ENCODE results near the gene LANCL1. TPM values are rescaled to one million over a fixed set of nuclear protein-coding genes. Genes with fewer than 3 reads are reported as not detected.
"Not testable (repeated sequence)": the region's sequence is repeated elsewhere in the genome, so short reads cannot be mapped to it uniquely, and the experiment has no call there.

Gene LANCL1
- total RNA-seq, 1 donor from 2014 or later, result 50.3 TPM

- intact Hi-C loops (cut with DNase I), result no loop called here
- ATAC-seq (ENCODE audit: poor library complexity) (peak; percentile 34), DNase-seq (no peak)
Observed at GRCh38 chr2:210428393-210429179, 48.0 kb downstream of the LANCL1 start.

DNA sequence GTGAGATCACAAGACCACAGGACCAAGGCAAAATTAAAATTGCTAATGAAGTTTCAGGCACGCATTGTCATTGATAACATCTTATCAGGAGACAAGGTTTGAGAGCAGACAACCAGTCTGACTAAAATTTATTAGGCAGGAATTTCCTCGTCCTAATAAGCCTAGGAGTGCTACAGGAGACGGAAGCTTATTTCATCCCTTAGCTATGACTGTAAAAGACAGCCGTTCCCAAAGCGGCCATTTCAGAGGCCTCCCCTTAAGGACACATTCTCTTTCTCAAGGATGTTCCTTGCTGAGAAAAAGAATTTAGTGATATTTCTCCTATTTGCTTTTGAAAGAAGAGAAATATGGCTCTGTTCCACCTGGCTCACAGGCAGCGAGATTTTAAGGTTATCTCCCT, 49.2 kb downstream of the LANCL1 start:
- intact Hi-C loops (cut with DNase I); DNase-seq; ATAC-seq (ENCODE audit: poor library complexity): not testable (repeated sequence)

- ATAC-seq (ENCODE audit: poor library complexity), result no peak
- no peak for DNase-seq
- intact Hi-C loops (cut with DNase I), result no loop called here
Observed at GRCh38 chr2:210422366-210422765, 54.2 kb downstream of the LANCL1 start.

DNA sequence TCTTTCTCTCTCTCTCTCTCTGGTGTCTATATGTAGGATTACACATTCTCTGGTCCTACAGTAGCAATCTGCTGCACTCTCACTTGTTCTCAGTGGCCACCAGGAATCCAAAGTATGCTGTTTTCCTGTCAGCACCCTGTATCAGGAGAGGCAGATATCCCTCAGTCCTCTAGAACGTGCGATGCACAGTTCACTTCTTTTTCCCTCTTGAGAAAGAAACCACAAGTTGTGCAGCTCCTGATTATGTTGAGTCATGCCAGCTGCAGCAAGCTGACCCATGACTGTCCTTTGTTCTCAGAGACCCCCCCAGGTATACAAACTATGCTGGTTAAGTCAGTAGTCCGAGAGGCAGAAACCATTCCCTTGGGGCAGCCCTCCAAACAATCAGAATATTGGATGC, 54.6 kb downstream of the LANCL1 start:
- ATAC-seq (ENCODE audit: poor library complexity) (peak; percentile 39), DNase-seq (no peak)
- intact Hi-C loops (cut with DNase I), result no loop called here

- DNase-seq, result no peak
- intact Hi-C loops (cut with DNase I), result no loop called here
- no peak for ATAC-seq (ENCODE audit: poor library complexity)
Observed at GRCh38 chr2:210412660-210413059, 63.9 kb downstream of the LANCL1 start.

GRCh38 chr2:210410542-210410941, 66.0 kb downstream of the LANCL1 start:
- no peak for DNase-seq
- intact Hi-C loops (cut with DNase I), result no loop called here
- no peak for ATAC-seq (ENCODE audit: poor library complexity)

- DNase-seq, result no peak
- ATAC-seq (ENCODE audit: poor library complexity), result no peak
- intact Hi-C loops (cut with DNase I), result no loop called here
Observed at GRCh38 chr2:210399440-210400041, 77.0 kb downstream of the LANCL1 start.

GRCh38 chr2:210392469-210392881, 84.1 kb downstream of the LANCL1 start:
- ATAC-seq (ENCODE audit: poor library complexity), result peak; percentile 48
- intact Hi-C loops (cut with DNase I), result no loop called here
- DNase-seq, result no peak

DNA sequence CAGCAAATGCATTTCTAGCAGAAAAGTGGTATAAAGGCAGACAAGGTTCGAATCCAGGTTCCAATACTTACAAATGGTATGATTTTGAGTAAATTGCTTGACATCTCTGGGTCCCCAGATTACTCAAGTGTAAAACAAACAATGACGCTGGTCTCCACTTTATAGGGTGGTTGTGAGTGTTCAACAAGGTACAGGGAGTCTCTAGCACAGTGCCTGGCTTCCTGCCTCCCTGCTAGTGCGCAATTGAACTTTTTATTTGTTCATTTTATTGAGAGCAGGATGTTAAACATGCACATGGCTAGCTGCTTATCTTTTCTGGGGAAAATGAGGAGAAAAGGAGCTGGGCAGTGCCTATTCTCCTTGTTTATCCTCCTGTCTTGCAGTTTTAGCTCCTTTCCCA, 86.7 kb downstream of the LANCL1 start:
- no peak for ATAC-seq (ENCODE audit: poor library complexity)
- DNase-seq, result no peak
- intact Hi-C loops (cut with DNase I), result no loop called here

- ATAC-seq (ENCODE audit: poor library complexity) (no peak), DNase-seq (no peak)
- intact Hi-C loops (cut with DNase I), result no loop called here
Observed at GRCh38 chr2:210388148-210388547, 88.4 kb downstream of the LANCL1 start.

GRCh38 chr2:210387074-210387473, 89.5 kb downstream of the LANCL1 start:
- DNase-seq (no peak), ATAC-seq (ENCODE audit: poor library complexity) (no peak)
- intact Hi-C loops (cut with DNase I), result no loop called here

Other genes starting within 250 kb of the LANCL1 start
- not detected for gene MYL1, start 161.6 kb downstream of the LANCL1 start, total RNA-seq
- 3.0 TPM for gene CPS1, start 79.8 kb upstream of the LANCL1 start, total RNA-seq

Measured in Right ventricle myocardium superior (tissue), 1 donor.